SK-N-SH (cell line): ENCODE results near the gene SPSB3.

Experiments used
- CTCF ChIP-seq: fragments of 200-600 bp; sonication (generic); IDR thresholded peaks from 2 replicates; pipeline ENCODE4 v1.6.1; 2017; ENCODE audit warnings: antibody characterized with exemption, mild to moderate bottlenecking, moderate library complexity
- EP300 ChIP-seq, 2 experiments: IDR thresholded peaks; 2 replicates each; pipeline versions ENCODE4 v1.4.0 to v1.6.1; 2012; ENCODE audit warnings: borderline replicate concordance in 1 of 2, low read depth in 1 of 2, low read length in 1 of 2
- EZH2phosphoT487 ChIP-seq: fragments of 200-600 bp; sonication (generic); IDR thresholded peaks from 2 replicates; pipeline ENCODE4 v1.6.1; 2017; ENCODE audit warnings: low read depth, mixed run types, mild to moderate bottlenecking, antibody characterized with exemption, moderate library complexity, borderline replicate concordance
- GABPA ChIP-seq: IDR thresholded peaks from 2 replicates; pipeline ENCODE4 v1.4.0; 2012; ENCODE audit warnings: low read depth, mild to moderate bottlenecking
- JUND ChIP-seq: IDR thresholded peaks from 2 replicates; pipeline ENCODE4 v1.4.0; 2012
- MAX ChIP-seq: IDR thresholded peaks from 2 replicates; pipeline ENCODE4 v1.4.0; 2012; ENCODE audit warnings: low read depth
- MXI1 ChIP-seq: IDR thresholded peaks from 2 replicates; pipeline ENCODE4 v1.6.1; 2012; ENCODE audit warnings: mild to moderate bottlenecking, low read depth, low read length, improper control_type of control experiment
- NFIC ChIP-seq: IDR thresholded peaks from 2 replicates; pipeline ENCODE4 v1.4.0; 2012; ENCODE audit warnings: borderline replicate concordance
- PBX3 ChIP-seq: IDR thresholded peaks from 2 replicates; pipeline ENCODE4; 2012
- RAD21 ChIP-seq: IDR thresholded peaks from 2 replicates; pipeline ENCODE4 v1.6.1; 2012; ENCODE audit warnings: mild to moderate bottlenecking, low read length
- REST ChIP-seq: IDR thresholded peaks from 2 replicates; pipeline ENCODE4 v1.6.1; 2012; ENCODE audit warnings: mild to moderate bottlenecking, low read depth, low read length, moderate library complexity
- RFX5 ChIP-seq: IDR thresholded peaks from 2 replicates; pipeline ENCODE4 v1.6.1; 2012; ENCODE audit warnings: mild to moderate bottlenecking, improper control_type of control experiment, low read length
- TAF1 ChIP-seq: IDR thresholded peaks from 2 replicates; pipeline ENCODE4 v1.6.1; 2012; ENCODE audit warnings: low read depth, mild to moderate bottlenecking, low read length, moderate library complexity, borderline replicate concordance
- USF1 ChIP-seq: IDR thresholded peaks from 2 replicates; pipeline ENCODE4 v1.4.0; 2012; ENCODE audit warnings: low read depth, borderline replicate concordance

GRCh38 chr16:1768061-1768766 lies 14.2 kb downstream of the SPSB3 start:
- no peak for TF ChIP-seq GABPA
- TF ChIP-seq CTCF = no peak
- no peak for TF ChIP-seq EP300 (IDR thresholded peaks at IDR 0.05; ENCODE audit: borderline replicate concordance in 1 of 2, low read depth in 1 of 2, low read length in 1 of 2)
- TF ChIP-seq REST = no peak
- TF ChIP-seq RFX5 = no peak
- no peak for TF ChIP-seq USF1
- TF ChIP-seq MAX = no peak
- TF ChIP-seq JUND = no peak
- TF ChIP-seq PBX3 = no peak
- TF ChIP-seq TAF1 = no peak
- TF ChIP-seq NFIC = no peak
- TF ChIP-seq EZH2phosphoT487 = no peak
- no peak for TF ChIP-seq RAD21
- TF ChIP-seq MXI1 = no peak
